GM21737 (cell line): ENCODE results near the gene CHRNA4.
"Not testable (repeated sequence)": the region's sequence is repeated elsewhere in the genome, so short reads cannot be mapped to it uniquely, and the experiment has no call there.

ENCODE experiments used
- ATAC-seq: cut with Tn5 transposase; IDR thresholded peaks from one replicate; pipeline ENCODE4 v1.9.1; 2021; ENCODE audit warnings: mild to moderate bottlenecking, moderate library complexity; ENCODE audit not compliant: unreplicated experiment

CHRNA4 gene

GRCh38 chr20:63398744-63399514 is 37.8 kb upstream of the CHRNA4 start:
- no peak for ATAC-seq

GRCh38 chr20:63397946-63398450 is 36.8 kb upstream of the CHRNA4 start:
- no peak for ATAC-seq

GRCh38 chr20:63397155-63397843 is 36.1 kb upstream of the CHRNA4 start:
- ATAC-seq = no peak

DNA sequence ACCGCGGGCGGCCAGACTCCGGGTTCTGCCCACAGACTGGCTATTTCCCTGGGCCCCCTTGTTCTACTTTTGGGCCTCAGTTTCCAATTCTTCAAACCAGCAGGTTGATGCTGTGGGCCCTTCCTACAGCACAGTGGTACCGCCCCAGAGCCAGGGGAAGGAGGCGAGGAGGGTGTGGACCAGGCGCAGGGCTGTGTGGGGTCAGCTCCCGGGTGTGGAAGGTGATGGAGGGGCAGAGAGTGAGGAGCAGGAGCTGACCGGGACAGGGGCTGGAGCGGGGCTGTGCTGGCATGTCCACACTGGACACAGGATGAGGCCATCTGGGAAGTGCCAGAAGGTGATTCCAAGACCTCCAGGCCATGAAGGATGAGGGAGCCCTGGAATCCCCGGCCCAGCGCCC is 35.2 kb upstream of the CHRNA4 start:
- ATAC-seq = no peak

DNA sequence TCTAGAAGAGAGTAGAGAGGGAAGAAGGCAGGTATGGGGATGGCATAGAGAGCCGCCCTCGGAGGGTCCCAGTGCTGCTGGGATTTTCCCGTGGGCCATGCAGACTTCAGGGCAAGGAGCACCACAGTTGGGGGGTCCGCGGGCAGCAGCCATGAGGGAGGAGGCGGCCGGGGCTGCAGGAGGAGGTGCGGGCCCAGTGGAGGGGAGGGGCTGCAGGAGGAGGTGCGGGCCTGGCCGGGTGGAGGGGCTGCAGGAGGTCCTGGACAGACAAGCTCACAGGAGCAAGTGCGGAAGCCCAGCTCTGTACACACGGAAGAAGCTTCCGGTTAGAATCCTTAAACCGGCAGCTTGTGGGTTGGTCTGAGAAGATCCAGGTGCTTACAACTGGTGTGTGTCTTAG is 34.6 kb upstream of the CHRNA4 start:
- no peak for ATAC-seq

- no peak for ATAC-seq
Measured at GRCh38 chr20:63394920-63395455, 33.8 kb upstream of the CHRNA4 start.

DNA sequence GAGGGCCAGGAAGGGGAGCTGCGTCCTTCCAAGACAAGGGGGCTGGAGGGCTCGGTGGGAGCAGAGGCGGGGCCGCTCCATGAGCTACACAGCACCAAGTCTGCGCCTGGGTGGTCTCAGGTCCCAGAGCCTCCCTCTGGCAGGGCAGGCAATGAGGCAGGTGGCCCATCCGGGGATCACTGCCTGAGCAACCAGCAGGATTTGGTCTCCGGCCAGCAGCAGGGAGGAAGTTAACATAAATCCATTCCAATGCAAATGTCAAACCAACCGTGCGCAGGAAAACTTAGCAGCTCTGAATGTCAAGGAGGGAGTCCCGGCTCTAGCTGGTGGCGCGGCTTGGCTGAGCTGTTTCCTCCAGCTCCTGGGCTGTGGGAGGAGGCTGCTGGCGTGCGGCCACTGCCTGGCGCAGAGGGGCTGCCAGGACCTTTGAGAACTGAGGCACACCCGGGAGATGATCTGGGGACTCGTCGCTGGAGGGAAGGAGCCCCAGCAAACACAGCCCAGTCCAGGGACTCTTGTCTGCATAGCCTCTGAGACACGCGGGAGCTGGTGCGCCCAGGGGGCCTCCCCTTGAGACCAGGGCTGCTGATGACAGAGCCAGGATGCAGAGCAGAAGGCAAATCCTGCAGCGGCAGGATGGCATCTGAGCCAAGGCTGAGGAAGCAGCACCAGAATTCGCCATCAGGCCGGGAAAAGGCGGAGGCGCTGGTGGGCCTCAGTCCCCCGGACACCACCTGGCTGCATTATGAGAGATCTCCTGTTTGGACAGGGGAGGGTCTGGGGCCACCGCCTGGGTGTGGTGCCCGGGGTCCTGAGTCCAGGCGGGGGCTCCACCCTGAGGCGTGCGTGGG is 33.1 kb upstream of the CHRNA4 start:
- no peak for ATAC-seq

- ATAC-seq = no peak
Measured at GRCh38 chr20:63393566-63393965, 32.4 kb upstream of the CHRNA4 start.

DNA sequence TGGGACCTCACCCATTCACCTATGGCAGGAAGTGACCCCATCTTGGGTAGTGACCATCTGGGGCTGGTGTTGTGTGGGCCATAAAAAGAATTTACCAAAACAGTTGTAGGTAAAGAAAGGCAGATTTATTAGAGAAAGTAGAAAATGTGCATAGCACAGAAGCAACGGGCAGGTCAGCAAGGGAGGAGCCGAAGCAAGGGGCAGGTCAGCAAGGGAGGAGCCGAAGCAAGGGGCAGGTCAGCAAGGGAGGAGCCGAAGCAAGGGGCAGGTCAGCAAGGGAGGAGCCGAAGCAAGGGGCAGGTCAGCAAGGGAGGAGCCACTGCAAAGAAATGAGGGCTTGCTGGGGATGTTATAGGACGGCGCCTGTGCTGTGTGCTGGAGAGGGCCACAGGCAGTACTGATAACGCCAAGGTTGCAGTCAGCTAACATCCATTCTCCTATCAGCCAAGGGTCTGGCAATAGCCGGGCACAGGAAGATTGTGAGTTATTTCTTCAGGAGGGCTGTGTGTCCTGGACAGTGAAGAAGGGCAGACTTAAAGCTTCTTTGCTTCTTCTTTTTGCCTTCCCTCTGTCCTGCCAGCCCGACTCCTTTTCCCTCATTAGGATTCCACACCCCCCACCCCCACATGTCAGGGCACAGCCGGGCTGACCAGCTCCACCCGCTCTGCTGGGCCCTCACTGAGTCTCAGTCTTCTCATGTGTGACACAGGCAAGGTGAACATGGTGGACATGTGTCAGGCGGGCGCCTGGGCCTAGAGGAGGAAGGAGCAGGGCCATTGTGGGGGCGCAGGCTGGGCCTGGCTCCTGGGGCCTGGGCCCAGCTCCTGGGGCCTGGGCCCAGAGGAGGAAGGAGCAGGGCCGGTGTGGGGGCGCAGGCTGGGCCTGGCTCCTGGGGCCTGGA is 31.6 kb upstream of the CHRNA4 start:
- no peak for ATAC-seq

DNA sequence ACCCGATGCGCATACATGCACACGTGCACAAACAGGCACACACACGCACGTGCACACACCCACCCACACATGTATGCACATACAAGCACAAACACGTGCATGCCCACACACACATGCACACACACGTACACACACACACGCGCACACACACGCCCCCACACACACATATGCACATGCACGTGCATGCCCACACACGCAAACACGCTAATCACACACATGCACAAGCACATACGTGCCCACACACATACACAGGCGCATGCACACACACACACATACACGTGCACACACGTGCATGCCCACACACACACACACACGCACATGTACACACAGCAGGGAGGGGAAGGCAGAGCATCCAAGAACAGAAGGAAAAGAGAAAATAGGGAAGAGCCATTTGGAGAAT is 26.8 kb upstream of the CHRNA4 start:
- no peak for ATAC-seq

GRCh38 chr20:63387393-63387792 is 26.2 kb upstream of the CHRNA4 start:
- no peak for ATAC-seq

GRCh38 chr20:63386491-63386890 is 25.3 kb upstream of the CHRNA4 start:
- ATAC-seq = no peak

GRCh38 chr20:63385819-63386218 is 24.7 kb upstream of the CHRNA4 start:
- ATAC-seq = no peak

DNA sequence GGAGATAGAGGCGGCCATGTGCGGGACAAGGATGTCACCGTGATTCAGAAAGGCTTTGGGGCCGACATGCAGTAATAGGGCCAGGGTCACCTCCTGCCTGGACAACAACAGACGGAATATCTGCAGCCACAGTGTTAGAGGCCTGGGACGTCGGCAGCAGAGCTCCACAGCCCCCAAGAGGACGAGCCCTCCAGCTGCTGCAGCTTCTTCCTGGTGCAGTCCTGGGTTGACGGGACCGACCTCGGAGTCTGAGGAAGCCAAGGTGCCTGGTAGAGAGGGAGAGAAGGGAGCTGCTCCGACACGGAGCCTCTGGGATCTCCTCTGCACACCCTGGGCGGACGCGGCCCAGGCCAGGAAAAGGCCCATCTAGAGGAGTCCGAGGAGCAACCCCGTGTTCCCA is 23.2 kb upstream of the CHRNA4 start:
- no peak for ATAC-seq

GRCh38 chr20:63383556-63383955 is 22.4 kb upstream of the CHRNA4 start:
- no peak for ATAC-seq

- no peak for ATAC-seq
Measured at GRCh38 chr20:63382551-63383300, 21.6 kb upstream of the CHRNA4 start.

DNA sequence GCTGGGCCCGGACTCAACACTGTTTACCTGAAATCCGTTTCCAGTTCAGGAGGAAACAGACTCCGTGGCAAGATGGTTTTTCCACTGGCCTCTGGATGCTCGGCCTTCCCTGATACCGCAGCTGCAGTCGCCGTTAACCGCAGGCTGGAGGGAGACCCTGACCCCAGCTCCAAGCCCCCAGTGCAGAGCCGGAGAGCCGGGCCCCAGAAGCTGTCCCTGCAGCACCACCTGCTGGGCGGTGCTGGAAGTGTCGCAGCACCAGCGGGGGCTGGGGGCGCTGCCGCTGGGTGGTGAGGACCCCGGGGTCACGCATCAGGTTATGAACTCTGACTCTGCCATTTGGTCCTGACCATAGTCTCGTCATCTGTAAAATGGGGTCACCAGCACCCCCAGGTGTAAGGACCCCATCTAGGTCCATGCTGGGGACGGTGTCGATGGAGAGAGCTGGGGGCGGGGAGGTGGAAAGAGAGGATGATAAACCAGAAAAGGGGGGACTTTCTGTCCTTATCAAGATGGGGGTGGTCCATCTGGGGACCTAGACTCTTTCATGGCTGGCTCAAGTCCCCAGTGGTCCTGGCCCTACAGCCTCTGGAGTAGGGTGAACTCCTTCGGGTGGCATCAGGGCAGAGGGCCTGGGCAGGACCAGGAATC is 20.8 kb upstream of the CHRNA4 start:
- no peak for ATAC-seq

- ATAC-seq = no peak
Measured at GRCh38 chr20:63380346-63380870, 19.3 kb upstream of the CHRNA4 start.

- not testable (repeated sequence) for ATAC-seq
Measured at GRCh38 chr20:63379872-63380271, 18.7 kb upstream of the CHRNA4 start.
